ENCODE measurements around the gene STOM.

GRCh38 chr9:121300283-121301119, 69.5 kb downstream of the STOM start:
- TF ChIP-seq, protein P1, sequence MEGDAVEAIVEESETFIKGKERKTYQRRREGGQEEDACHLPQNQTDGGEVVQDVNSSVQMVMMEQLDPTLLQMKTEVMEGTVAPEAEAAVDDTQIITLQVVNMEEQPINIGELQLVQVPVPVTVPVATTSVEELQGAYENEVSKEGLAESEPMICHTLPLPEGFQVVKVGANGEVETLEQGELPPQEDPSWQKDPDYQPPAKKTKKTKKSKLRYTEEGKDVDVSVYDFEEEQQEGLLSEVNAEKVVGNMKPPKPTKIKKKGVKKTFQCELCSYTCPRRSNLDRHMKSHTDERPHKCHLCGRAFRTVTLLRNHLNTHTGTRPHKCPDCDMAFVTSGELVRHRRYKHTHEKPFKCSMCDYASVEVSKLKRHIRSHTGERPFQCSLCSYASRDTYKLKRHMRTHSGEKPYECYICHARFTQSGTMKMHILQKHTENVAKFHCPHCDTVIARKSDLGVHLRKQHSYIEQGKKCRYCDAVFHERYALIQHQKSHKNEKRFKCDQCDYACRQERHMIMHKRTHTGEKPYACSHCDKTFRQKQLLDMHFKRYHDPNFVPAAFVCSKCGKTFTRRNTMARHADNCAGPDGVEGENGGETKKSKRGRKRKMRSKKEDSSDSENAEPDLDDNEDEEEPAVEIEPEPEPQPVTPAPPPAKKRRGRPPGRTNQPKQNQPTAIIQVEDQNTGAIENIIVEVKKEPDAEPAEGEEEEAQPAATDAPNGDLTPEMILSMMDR (IDR thresholded peaks at IDR 0.05; ENCODE audit: low read depth, low read length) = no peak
- no peak for TF ChIP-seq EZH2phosphoT487 (IDR thresholded peaks at IDR 0.05; ENCODE audit: low read depth)

Data from OCI-LY3 (cell line).